SK-N-SH (cell line): ENCODE results near the gene DACT2. TPM values are rescaled to one million over a fixed set of nuclear protein-coding genes. Genes with fewer than 3 reads are reported as not detected.

Experiments
- CTCF ChIA-PET: fragments of 300-600, 350-600 bp; formaldehyde crosslinking; extraction: SDS; loops from one replicate; lab custom pipeline; 2021; lab: Yijun Ruan, JAX
- POLR2A ChIA-PET: fragments of 350-600 bp; sonication (Branson Sonifier 250); formaldehyde crosslinking; extraction: SDS; loops from one replicate; lab custom pipeline; 2020; ENCODE audit warnings: antibody characterized with exemption, inconsistent platforms; lab: Yijun Ruan, JAX
- DNase-seq: peaks from one replicate; pipeline ENCODE4 v3.0.0; 2012
- H2AFZ ChIP-seq: fragments of 200-600 bp; sonication (generic); 2 replicates; pipeline ENCODE4 v1.8.1; 2016; ENCODE audit warnings: antibody characterized with exemption, mild to moderate bottlenecking, low read depth
- H3F3A ChIP-seq: fragments of 200-600 bp; sonication (generic); replicated peaks from 2 replicates; pipeline ENCODE3; 2016; ENCODE audit warnings: antibody characterized with exemption, mild to moderate bottlenecking; ENCODE audit not compliant: insufficient read depth
- H3K27ac ChIP-seq, 2 experiments: fragments of 200-500 bp in 1 of 2; fragments of 200-600 bp in 1 of 2; sonication (Bioruptor generic) in 1 of 2; sonication (generic), shearing (Covaris generic) in 1 of 2; 2 replicates each; pipeline versions ENCODE4 v1.5.1 to v1.6.1; 2014 to 2016; ENCODE audit warnings: low read depth in 2 of 2, inconsistent platforms in 1 of 2, low read length in 1 of 2, mild to moderate bottlenecking in 1 of 2, mixed read lengths in 1 of 2
- H3K27me3 ChIP-seq: fragments of 200-600 bp; sonication (generic), shearing (Covaris generic); 2 replicates; pipeline ENCODE4 v1.6.1; 2016; ENCODE audit warnings: mixed run types; ENCODE audit not compliant: insufficient read depth
- H3K36me3 ChIP-seq, 2 experiments: fragments of 200-500 bp in 1 of 2; fragments of 200-600 bp in 1 of 2; sonication (Bioruptor generic) in 1 of 2; sonication (generic) in 1 of 2; replicated peaks in 1 of 2; 2 replicates each; pipeline versions ENCODE3 to v1.5.1; 2014 to 2016; ENCODE audit warnings: low read length in 1 of 2, mild to moderate bottlenecking in 1 of 2; ENCODE audit not compliant: insufficient read depth in 2 of 2, control insufficient read depth in 1 of 2
- H3K4me1 ChIP-seq, 2 experiments: fragments of 200-500 bp in 1 of 2; fragments of 200-600 bp in 1 of 2; sonication (Bioruptor generic) in 1 of 2; sonication (generic), shearing (Covaris generic) in 1 of 2; 2 replicates each; pipeline versions ENCODE4 v1.5.1 to v1.6.1; 2014 to 2016; ENCODE audit warnings: low read depth in 1 of 2, low read length in 1 of 2, mixed run types in 1 of 2; ENCODE audit not compliant: insufficient read depth in 2 of 2, control insufficient read depth in 1 of 2
- H3K4me2 ChIP-seq: fragments of 200-600 bp; sonication (generic), shearing (Covaris generic); 2 replicates; pipeline ENCODE4 v1.6.1; 2017; ENCODE audit warnings: mixed run types
- H3K4me3 ChIP-seq, 2 experiments: fragments of 200-500 bp in 1 of 2; fragments of 200-600 bp in 1 of 2; sonication (Bioruptor generic) in 1 of 2; sonication (generic), shearing (Covaris generic) in 1 of 2; 2 replicates each; pipeline versions ENCODE4 v1.5.1 to v1.8.1; 2014 to 2016; ENCODE audit warnings: low read depth in 2 of 2, inconsistent platforms in 1 of 2, low read length in 1 of 2, mild to moderate bottlenecking in 1 of 2, mixed read lengths in 1 of 2, moderate library complexity in 1 of 2
- H3K79me2 ChIP-seq: fragments of 200-600 bp; sonication (generic); 2 replicates; pipeline ENCODE4 v1.8.1; 2017; ENCODE audit warnings: mild to moderate bottlenecking; ENCODE audit not compliant: insufficient read depth
- H3K9ac ChIP-seq: fragments of 200-600 bp; sonication (generic); 2 replicates; pipeline ENCODE4 v1.6.1; 2017; ENCODE audit warnings: mixed run types
- H3K9me2 ChIP-seq: fragments of 200-600 bp; sonication (generic); 2 replicates; pipeline ENCODE4 v1.6.1; 2017; ENCODE audit warnings: mixed run types
- H3K9me3 ChIP-seq: fragments of 200-600 bp; sonication (generic); 2 replicates; pipeline ENCODE4 v1.6.1; 2017; ENCODE audit warnings: mixed run types, mild to moderate bottlenecking, moderate library complexity
- H4K20me1 ChIP-seq: fragments of 200-600 bp; sonication (generic); 2 replicates; pipeline ENCODE4 v1.6.1; 2017; ENCODE audit warnings: mild to moderate bottlenecking, mixed run types; ENCODE audit not compliant: insufficient read depth
- CHD2 ChIP-seq: fragments of 150-350 bp; IDR thresholded peaks from 2 replicates; pipeline ENCODE4 v1.6.1; 2018; ENCODE audit warnings: low read length; ENCODE audit not compliant: partially characterized antibody
- CTCF ChIP-seq: fragments of 200-600 bp; sonication (generic); IDR thresholded peaks from 2 replicates; pipeline ENCODE4 v1.6.1; 2017; ENCODE audit warnings: antibody characterized with exemption, mild to moderate bottlenecking, moderate library complexity
- ELF1 ChIP-seq: IDR thresholded peaks from 2 replicates; pipeline ENCODE4 v1.4.0; 2012
- FOSL2 ChIP-seq: IDR thresholded peaks from 2 replicates; pipeline ENCODE4 v1.4.0; 2012; ENCODE audit warnings: low read depth, mild to moderate bottlenecking, moderate library complexity, borderline replicate concordance
- FOXM1 ChIP-seq: IDR thresholded peaks from 2 replicates; pipeline ENCODE4 v1.4.0; 2012; ENCODE audit warnings: low read depth, mild to moderate bottlenecking
- JUND ChIP-seq: IDR thresholded peaks from 2 replicates; pipeline ENCODE4 v1.4.0; 2012
- MEF2A ChIP-seq: IDR thresholded peaks from 2 replicates; pipeline ENCODE4 v1.4.0; 2012; ENCODE audit warnings: low read depth, borderline replicate concordance
- NFIC ChIP-seq: IDR thresholded peaks from 2 replicates; pipeline ENCODE4 v1.4.0; 2012; ENCODE audit warnings: borderline replicate concordance
- RFX5 ChIP-seq: IDR thresholded peaks from 2 replicates; pipeline ENCODE4 v1.6.1; 2012; ENCODE audit warnings: mild to moderate bottlenecking, improper control_type of control experiment, low read length
- SIN3A ChIP-seq: IDR thresholded peaks from 2 replicates; pipeline ENCODE4 v1.6.1; 2012; ENCODE audit warnings: low read depth, mild to moderate bottlenecking, low read length, moderate library complexity, borderline replicate concordance
- SMC3 ChIP-seq: IDR thresholded peaks from 2 replicates; pipeline ENCODE4 v1.6.1; 2012; ENCODE audit warnings: low read depth, low read length, improper control_type of control experiment
- TAF1 ChIP-seq: IDR thresholded peaks from 2 replicates; pipeline ENCODE4 v1.6.1; 2012; ENCODE audit warnings: low read depth, mild to moderate bottlenecking, low read length, moderate library complexity, borderline replicate concordance
- TCF12 ChIP-seq: IDR thresholded peaks from 2 replicates; pipeline ENCODE4 v1.4.0; 2012
- TEAD4 ChIP-seq: IDR thresholded peaks from 2 replicates; pipeline ENCODE4 v1.4.0; 2012; ENCODE audit warnings: mild to moderate bottlenecking, borderline replicate concordance; ENCODE audit not compliant: insufficient read depth
- WGBS: methylation state at CpG from one replicate; pipeline ENCODE4 v1.1.6; 2017; ENCODE audit warnings: low lambda C conversion rate; 5-methylcytosine and 5-hydroxymethylcytosine counted together
- polyA plus RNA-seq, 3 experiments: library from polyadenylated mRNA; depleted of rRNA; stranded (reverse); fragments of >200 nt; gene quantifications; 2 replicates each; pipeline ENCODE4 v1.2.3, GENCODE V29; 2012
- TF ChIP-seq, protein P1 (sequence below): IDR thresholded peaks from 2 replicates; pipeline ENCODE4 v1.4.0; 2012; ENCODE audit warnings: low read depth
- TF ChIP-seq, protein P2 (sequence below): fragments of 150-350 bp; IDR thresholded peaks from 2 replicates; pipeline ENCODE4 v1.6.1; 2016; ENCODE audit warnings: mild to moderate bottlenecking, low read depth, low read length
- TF ChIP-seq, protein P3 (sequence below): IDR thresholded peaks from 2 replicates; pipeline ENCODE4 v1.4.0; 2012; ENCODE audit warnings: low read depth, borderline replicate concordance

DACT2 gene
- polyA plus RNA-seq, 1 of the 3 experiments (the other 2 are of a cell fraction): not detected

DNA sequence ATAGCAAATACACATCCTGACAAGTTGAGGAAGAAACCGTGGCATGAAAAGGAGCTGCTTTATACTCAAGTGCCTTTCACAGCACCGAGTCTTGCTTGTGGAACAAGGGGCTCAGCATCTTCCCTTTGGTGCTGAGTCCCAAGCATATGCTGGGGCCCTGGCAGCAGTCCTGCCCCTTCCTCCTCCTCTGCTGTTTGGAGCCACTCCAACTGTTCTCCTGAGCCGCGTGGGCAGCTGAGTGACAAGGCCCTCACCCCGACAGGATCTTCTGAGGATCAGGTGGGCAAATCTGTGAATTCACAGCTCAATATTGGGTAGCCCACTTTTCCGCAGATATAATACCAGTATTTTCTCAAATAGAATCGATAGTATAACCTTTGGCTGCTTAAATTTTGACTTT is 24.7 kb downstream of the DACT2 start:
- Histone ChIP-seq H4K20me1 (no peaks in the 10 kb centered on the region), H3K4me1 (peaks cover 0 to 9% of the 10 kb centered on the region in 2 experiments; a peak in 2 of 4 replicates), H3K27ac (no peak overlapping the region), H3K9me2 (no peaks in the 10 kb centered on the region), H2AFZ (no peak overlapping the region), H3K9me3 (no peaks in the 10 kb centered on the region), H3K9ac (no peak overlapping the region), H3K27me3 (no peaks in the 10 kb centered on the region), H3F3A (no peaks in the 10 kb centered on the region), H3K4me3 (no peak overlapping the region), H3K36me3 (no peaks in the 10 kb centered on the region), H3K79me2 (no peaks in the 10 kb centered on the region), H3K4me2 (no peak overlapping the region)
- ChIA-PET POLR2A (no interaction called here), CTCF (no interaction called here)
- no peak for DNase-seq
- TF ChIP-seq JUND (no peak), TEAD4 (no peak), FOXM1 (no peak), SMC3 (no peak), NFIC (no peak)
- TF ChIP-seq, protein P1, sequence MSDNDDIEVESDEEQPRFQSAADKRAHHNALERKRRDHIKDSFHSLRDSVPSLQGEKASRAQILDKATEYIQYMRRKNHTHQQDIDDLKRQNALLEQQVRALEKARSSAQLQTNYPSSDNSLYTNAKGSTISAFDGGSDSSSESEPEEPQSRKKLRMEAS: no peak
- WGBS: 40% methylated on average over 7 of the region's 7 CpGs

- Histone ChIP-seq H3K36me3 (no peaks in the 10 kb centered on the region), H3K4me2 (no peak overlapping the region), H3K27me3 (no peaks in the 10 kb centered on the region), H3K4me3 (no peak overlapping the region), H2AFZ (no peak overlapping the region), H3K4me1 (peaks cover 0 to 9% of the 10 kb centered on the region in 2 experiments; a peak in 2 of 4 replicates), H3F3A (no peaks in the 10 kb centered on the region), H3K9me3 (no peaks in the 10 kb centered on the region), H3K79me2 (no peaks in the 10 kb centered on the region), H3K9ac (no peak overlapping the region), H4K20me1 (no peaks in the 10 kb centered on the region), H3K9me2 (no peaks in the 10 kb centered on the region), H3K27ac (no peak overlapping the region)
- POLR2A ChIA-PET: no interaction called here
- TF ChIP-seq SIN3A: no peak
- TF ChIP-seq CTCF: no peak
- TF ChIP-seq, protein P2, sequence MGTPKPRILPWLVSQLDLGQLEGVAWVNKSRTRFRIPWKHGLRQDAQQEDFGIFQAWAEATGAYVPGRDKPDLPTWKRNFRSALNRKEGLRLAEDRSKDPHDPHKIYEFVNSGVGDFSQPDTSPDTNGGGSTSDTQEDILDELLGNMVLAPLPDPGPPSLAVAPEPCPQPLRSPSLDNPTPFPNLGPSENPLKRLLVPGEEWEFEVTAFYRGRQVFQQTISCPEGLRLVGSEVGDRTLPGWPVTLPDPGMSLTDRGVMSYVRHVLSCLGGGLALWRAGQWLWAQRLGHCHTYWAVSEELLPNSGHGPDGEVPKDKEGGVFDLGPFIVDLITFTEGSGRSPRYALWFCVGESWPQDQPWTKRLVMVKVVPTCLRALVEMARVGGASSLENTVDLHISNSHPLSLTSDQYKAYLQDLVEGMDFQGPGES: no peak
- TF ChIP-seq CHD2: no peak
- no peak for TF ChIP-seq FOSL2
- TF ChIP-seq MEF2A: no peak
- no peak for TF ChIP-seq TCF12
- TF ChIP-seq, protein P3, sequence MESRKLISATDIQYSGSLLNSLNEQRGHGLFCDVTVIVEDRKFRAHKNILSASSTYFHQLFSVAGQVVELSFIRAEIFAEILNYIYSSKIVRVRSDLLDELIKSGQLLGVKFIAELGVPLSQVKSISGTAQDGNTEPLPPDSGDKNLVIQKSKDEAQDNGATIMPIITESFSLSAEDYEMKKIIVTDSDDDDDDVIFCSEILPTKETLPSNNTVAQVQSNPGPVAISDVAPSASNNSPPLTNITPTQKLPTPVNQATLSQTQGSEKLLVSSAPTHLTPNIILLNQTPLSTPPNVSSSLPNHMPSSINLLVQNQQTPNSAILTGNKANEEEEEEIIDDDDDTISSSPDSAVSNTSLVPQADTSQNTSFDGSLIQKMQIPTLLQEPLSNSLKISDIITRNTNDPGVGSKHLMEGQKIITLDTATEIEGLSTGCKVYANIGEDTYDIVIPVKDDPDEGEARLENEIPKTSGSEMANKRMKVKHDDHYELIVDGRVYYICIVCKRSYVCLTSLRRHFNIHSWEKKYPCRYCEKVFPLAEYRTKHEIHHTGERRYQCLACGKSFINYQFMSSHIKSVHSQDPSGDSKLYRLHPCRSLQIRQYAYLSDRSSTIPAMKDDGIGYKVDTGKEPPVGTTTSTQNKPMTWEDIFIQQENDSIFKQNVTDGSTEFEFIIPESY: no peak
- TF ChIP-seq TAF1: no peak
- TF ChIP-seq RFX5: no peak
- TF ChIP-seq JUND: no peak
- TF ChIP-seq ELF1: no peak
- no peak for TF ChIP-seq FOXM1
- CTCF ChIA-PET: no interaction called here
- no peak for DNase-seq
- WGBS: 42% methylated on average over 17 of the region's 26 CpGs
Measured at GRCh38 chr6:168293636-168294530, 25.7 kb downstream of the DACT2 start.
